Mesodermal cell (in vitro differentiated cells): Measurements from ENCODE around the gene NOP10.
A peak's percentile ranks its signal among the peaks of the same experiment; 100 is the strongest.

Experiments used
- H3K27ac ChIP-seq: 2 replicates; pipeline ENCODE4 v1.7.0; 2013; ENCODE audit warnings: mild to moderate bottlenecking, low read depth, low read length, moderate library complexity; ENCODE audit not compliant: severe bottlenecking
- H3K36me3 ChIP-seq: 2 replicates; pipeline ENCODE4 v1.7.1; 2013; ENCODE audit warnings: mild to moderate bottlenecking, low read length, moderate library complexity; ENCODE audit not compliant: control insufficient read depth, insufficient read depth
- H3K4me1 ChIP-seq: one replicate; pipeline ENCODE4 v1.7.1; 2013; ENCODE audit warnings: mild to moderate bottlenecking, low read length; ENCODE audit not compliant: insufficient read depth, control insufficient read depth, poor library complexity, severe bottlenecking
- H3K4me3 ChIP-seq: 2 replicates; pipeline ENCODE4 v1.7.0; 2013; ENCODE audit warnings: low read length, control low read depth, mild to moderate bottlenecking; ENCODE audit not compliant: insufficient read depth, poor library complexity, severe bottlenecking; ENCODE audit errors: extremely low read depth
- H3K9me3 ChIP-seq: 2 replicates; pipeline ENCODE4 v1.7.1; 2013; ENCODE audit warnings: mild to moderate bottlenecking, low read length, moderate library complexity; ENCODE audit not compliant: control insufficient read depth
- WGBS, 2 experiments: methylation state at CpG; one replicate each; pipeline ENCODE4 v1.1.5; 2013; ENCODE audit warnings: missing lambda C conversion rate in 2 of 2; ENCODE audit not compliant: insufficient coverage in 2 of 2; 5-methylcytosine and 5-hydroxymethylcytosine counted together

The NOP10 gene

GRCh38 chr15:34367101-34368081 is 24.5 kb upstream of the NOP10 start, which contains the start of gene LPCAT4:
TSS of gene LPCAT4 (minus strand) at chr15:34367196. CDS start at chr15:34367100, 96 bp downstream.
- peak within 1 kb of the TSS; percentile 81 for H3K4me3 ChIP-seq
- 0 to 1% methylated on average over 43 to 64 of the region's 80 CpGs for WGBS, 2 experiments

GRCh38 chr15:34366271-34367065 is 23.5 kb upstream of the NOP10 start:
- Histone ChIP-seq H3K4me3 (peak overlapping the region; percentile 81), H3K27ac (peak overlapping the region; percentile 69), H3K9me3 (no peaks in the 10 kb centered on the region), H3K36me3 (peaks cover 30% of the 10 kb centered on the region), H3K4me1 (peaks cover 4% of the 10 kb centered on the region)
- 0% methylated on average over 16 to 23 of the region's 37 CpGs for WGBS, 2 experiments

More at GRCh38 chr15:34367101-34368081, 24.5 kb upstream of the NOP10 start, which contains the start of gene LPCAT4:
- peaks cover 22% of the 10 kb centered on the region for H3K36me3 ChIP-seq
- peak within 1 kb of the TSS; percentile 93 for H3K27ac ChIP-seq
- H3K4me1 ChIP-seq, result peaks cover 4% of the 10 kb centered on the region
- no peaks in the 10 kb centered on the region for H3K9me3 ChIP-seq

GRCh38 chr15:34365836-34366235 is 22.9 kb upstream of the NOP10 start:
- Histone ChIP-seq H3K4me1 (peaks cover 4% of the 10 kb centered on the region), H3K27ac (peak overlapping the region; percentile 36), H3K4me3 (peak overlapping the region; percentile 81), H3K9me3 (no peaks in the 10 kb centered on the region), H3K36me3 (peaks cover 36% of the 10 kb centered on the region)
- WGBS, 2 experiments, result 0 to 23% methylated on average over 1 to 2 of the region's 5 CpGs

- H3K4me3 ChIP-seq, result peak overlapping the region; percentile 81
- peaks cover 4% of the 10 kb centered on the region for H3K4me1 ChIP-seq
- H3K36me3 ChIP-seq, result peaks cover 36% of the 10 kb centered on the region
- no peak overlapping the region for H3K27ac ChIP-seq
- WGBS, 2 experiments, result 84 to 95% methylated on average over 14 of the region's 16 CpGs
- H3K9me3 ChIP-seq, result no peaks in the 10 kb centered on the region
Measured at GRCh38 chr15:34365091-34365825, 22.3 kb upstream of the NOP10 start.

GRCh38 chr15:34364041-34364440 is 21.1 kb upstream of the NOP10 start:
- H3K36me3 ChIP-seq, result peaks cover 46% of the 10 kb centered on the region
- no peaks in the 10 kb centered on the region for H3K9me3 ChIP-seq
- no peak overlapping the region for H3K4me3 ChIP-seq
- 100% methylated on average over 1 to 2 of the region's 8 CpGs for WGBS, 2 experiments
- no peak overlapping the region for H3K27ac ChIP-seq
- peaks cover 4% of the 10 kb centered on the region for H3K4me1 ChIP-seq

GRCh38 chr15:34362047-34362773 is 19.3 kb upstream of the NOP10 start:
- Histone ChIP-seq H3K4me1 (peaks cover 4% of the 10 kb centered on the region), H3K36me3 (peaks cover 63% of the 10 kb centered on the region), H3K4me3 (no peak overlapping the region), H3K27ac (no peak overlapping the region), H3K9me3 (no peaks in the 10 kb centered on the region)
- 96 to 100% methylated on average over 2 to 4 of the region's 10 CpGs for WGBS, 2 experiments

GRCh38 chr15:34361278-34361677 is 18.3 kb upstream of the NOP10 start:
- peaks cover 73% of the 10 kb centered on the region for H3K36me3 ChIP-seq
- WGBS, 2 experiments, result 95 to 97% methylated on average over 7 of the region's 7 CpGs
- no peak overlapping the region for H3K4me3 ChIP-seq
- no peak overlapping the region for H3K27ac ChIP-seq
- no peaks in the 10 kb centered on the region for H3K9me3 ChIP-seq
- H3K4me1 ChIP-seq, result peaks cover 4% of the 10 kb centered on the region

- no peak overlapping the region for H3K4me3 ChIP-seq
- no peak overlapping the region for H3K27ac ChIP-seq
- H3K36me3 ChIP-seq, result peaks cover 80% of the 10 kb centered on the region
- H3K4me1 ChIP-seq, result peaks cover 3% of the 10 kb centered on the region
- 83 to 85% methylated on average over 1 of the region's 1 CpG for WGBS, 2 experiments
- H3K9me3 ChIP-seq, result no peaks in the 10 kb centered on the region
Measured at GRCh38 chr15:34360298-34360697, 17.4 kb upstream of the NOP10 start.

GRCh38 chr15:34359416-34359815 is 16.5 kb upstream of the NOP10 start:
- WGBS, 2 experiments, result 60 to 100% methylated on average over 1 of the region's 3 CpGs
- Histone ChIP-seq H3K4me1 (no peaks in the 10 kb centered on the region), H3K9me3 (no peaks in the 10 kb centered on the region), H3K36me3 (peaks cover 83% of the 10 kb centered on the region), H3K27ac (no peak overlapping the region), H3K4me3 (no peak overlapping the region)
